H1 (cell line): ENCODE data around the gene DPP10. TPM values are rescaled to one million over a fixed set of nuclear protein-coding genes. Genes with fewer than 3 reads are reported as not detected.

ENCODE experiments used
- CTCF ChIA-PET: fragments of 300-600 bp; sonication (Branson Sonifier 250); formaldehyde crosslinking; loops from one replicate; lab custom pipeline; 2021; ENCODE audit not compliant: partially characterized antibody; lab: Charles Lee
- POLR2A ChIA-PET: fragments of 300-600 bp; sonication (Branson Sonifier 250); formaldehyde crosslinking; loops from one replicate; lab custom pipeline; 2021; ENCODE audit warnings: inconsistent platforms; ENCODE audit not compliant: partially characterized antibody; lab: Charles Lee
- DNase-seq, 2 experiments: peaks; one replicate each; pipeline versions ENCODE4 v3.0.0 to v3.0.0-alpha.2; 2010 to 2022; ENCODE audit warnings: low spot score in 2 of 2, low read depth in 1 of 2, mixed read lengths in 1 of 2
- FAIRE-seq: peaks from 2 replicates; lab custom pipeline; 2011; peaks lifted over from hg19 to GRCh38; lab: Jason Lieb, UNC
- H2AFZ ChIP-seq: 2 replicates; pipeline ENCODE4 v1.8.1; 2012; ENCODE audit warnings: low read length, inconsistent platforms
- H2AK5ac ChIP-seq: 2 replicates; pipeline ENCODE4 v1.6.1; 2013; ENCODE audit warnings: low read depth, low read length
- H2BK120ac ChIP-seq: replicated peaks from 2 replicates; pipeline ENCODE3; 2013; ENCODE audit warnings: low read depth, low read length, inconsistent platforms
- H2BK12ac ChIP-seq: 2 replicates; pipeline ENCODE4 v1.6.1; 2013; ENCODE audit warnings: low read depth, low read length
- H2BK15ac ChIP-seq: 2 replicates; pipeline ENCODE4 v1.6.1; 2013; ENCODE audit warnings: low read length
- H2BK20ac ChIP-seq: 2 replicates; pipeline ENCODE4 v1.6.1; 2013; ENCODE audit warnings: low read length
- H2BK5ac ChIP-seq: 2 replicates; pipeline ENCODE4 v1.6.1; 2013; ENCODE audit warnings: low read depth, low read length
- H3K14ac ChIP-seq: 2 replicates; pipeline ENCODE4 v1.6.1; 2013; ENCODE audit warnings: inconsistent platforms; ENCODE audit not compliant: insufficient read length
- H3K18ac ChIP-seq: 2 replicates; pipeline ENCODE4 v1.6.1; 2013; ENCODE audit warnings: low read length; ENCODE audit errors: extremely low read depth
- H3K23ac ChIP-seq: 2 replicates; pipeline ENCODE4 v1.6.1; 2013; ENCODE audit warnings: inconsistent platforms; ENCODE audit not compliant: insufficient read length
- H3K23me2 ChIP-seq: 2 replicates; pipeline ENCODE4 v1.6.1; 2013; ENCODE audit warnings: low read depth, low read length
- H3K27ac ChIP-seq: 2 replicates; pipeline ENCODE4 v1.6.1; 2011; ENCODE audit warnings: low read depth, low read length, inconsistent platforms
- H3K27me3 ChIP-seq, 4 experiments: replicated peaks in 1 of 4; 1 replicate in 1 of 4; 2 replicates in 3 of 4; pipeline versions ENCODE4 v1.6.1 to v1.8.1; 2011 to 2013; ENCODE audit warnings: low read length in 3 of 4, mild to moderate bottlenecking in 3 of 4, inconsistent platforms in 2 of 4, mixed read lengths in 2 of 4, moderate library complexity in 1 of 4; ENCODE audit not compliant: control insufficient read depth in 3 of 4, insufficient read depth in 3 of 4; ENCODE audit errors: extremely low read depth in 1 of 4
- H3K36me3 ChIP-seq, 4 experiments: 2 replicates each; pipeline versions ENCODE4 v1.6.1 to v1.8.1; 2011 to 2013; ENCODE audit warnings: mild to moderate bottlenecking in 4 of 4, low read length in 3 of 4, moderate library complexity in 2 of 4, control low read depth in 1 of 4, inconsistent platforms in 1 of 4; ENCODE audit not compliant: insufficient read depth in 4 of 4, control insufficient read depth in 2 of 4
- H3K4ac ChIP-seq: replicated peaks from 2 replicates; pipeline ENCODE3; 2013; ENCODE audit warnings: low read length, low read depth, mixed read lengths, inconsistent platforms; ENCODE audit not compliant: insufficient read length
- H3K4me1 ChIP-seq, 4 experiments: replicated peaks in 1 of 4; 1 replicate in 1 of 4; 2 replicates in 3 of 4; pipeline versions ENCODE4 v1.6.1 to v1.8.1; 2011 to 2013; ENCODE audit warnings: low read length in 3 of 4, inconsistent platforms in 2 of 4, mixed read lengths in 1 of 4; ENCODE audit not compliant: insufficient read depth in 4 of 4, control insufficient read depth in 3 of 4
- H3K4me2 ChIP-seq, 2 experiments: 2 replicates each; pipeline versions ENCODE4 v1.6.1 to v1.8.1; 2011 to 2013; ENCODE audit warnings: low read depth in 2 of 2, low read length in 2 of 2, control low read depth in 1 of 2, inconsistent platforms in 1 of 2, mild to moderate bottlenecking in 1 of 2; ENCODE audit not compliant: insufficient read depth in 1 of 2
- H3K4me3 ChIP-seq, 4 experiments: fragments of 200-600, 300-600 bp in 1 of 4; sonication (generic), shearing (Covaris generic), sonication (Bioruptor Twin) in 1 of 4; 2 replicates each; pipeline versions ENCODE4 v1.5.1 to v1.8.1; 2011 to 2016; ENCODE audit warnings: low read length in 4 of 4, low read depth in 3 of 4, control low read depth in 2 of 4, inconsistent platforms in 2 of 4, mild to moderate bottlenecking in 2 of 4, mixed read lengths in 1 of 4, moderate library complexity in 1 of 4; ENCODE audit not compliant: insufficient read depth in 2 of 4; ENCODE audit errors: extremely low read depth in 1 of 4
- H3K56ac ChIP-seq: replicated peaks from 2 replicates; pipeline ENCODE3; 2013; ENCODE audit warnings: low read depth, mild to moderate bottlenecking, mixed read lengths, low read length, inconsistent platforms; ENCODE audit not compliant: insufficient read length
- H3K79me1 ChIP-seq: 2 replicates; pipeline ENCODE4 v1.6.1; 2013; ENCODE audit warnings: low read depth, low read length, control low read depth
- H3K79me2 ChIP-seq, 2 experiments: 2 replicates each; pipeline versions ENCODE4 v1.6.1 to v1.8.1; 2012 to 2013; ENCODE audit warnings: low read length in 2 of 2, mild to moderate bottlenecking in 2 of 2, inconsistent platforms in 1 of 2; ENCODE audit not compliant: insufficient read depth in 2 of 2, control insufficient read depth in 1 of 2
- H3K9ac ChIP-seq, 4 experiments: replicated peaks in 1 of 4; 1 replicate in 1 of 4; 2 replicates in 3 of 4; pipeline versions ENCODE4 v1.6.1 to v1.8.1; 2011 to 2013; ENCODE audit warnings: low read depth in 3 of 4, low read length in 3 of 4, control low read depth in 2 of 4, mild to moderate bottlenecking in 2 of 4, moderate library complexity in 2 of 4, inconsistent platforms in 1 of 4; ENCODE audit errors: extremely low read depth in 1 of 4
- H3K9me3 ChIP-seq, 2 experiments: 2 replicates each; pipeline versions ENCODE4 v1.6.1 to v1.8.1; 2012 to 2013; ENCODE audit warnings: mild to moderate bottlenecking in 2 of 2, moderate library complexity in 2 of 2, control low read depth in 1 of 2, inconsistent platforms in 1 of 2, low read depth in 1 of 2, low read length in 1 of 2, mixed read lengths in 1 of 2; ENCODE audit not compliant: insufficient read depth in 2 of 2
- H4K20me1 ChIP-seq, 2 experiments: replicated peaks in 1 of 2; 2 replicates each; pipeline versions ENCODE3 to v1.8.1; 2011 to 2013; ENCODE audit warnings: inconsistent platforms in 2 of 2, low read length in 2 of 2, mild to moderate bottlenecking in 1 of 2; ENCODE audit not compliant: insufficient read depth in 2 of 2, control insufficient read depth in 1 of 2
- H4K5ac ChIP-seq: 2 replicates; pipeline ENCODE4 v1.6.1; 2013; ENCODE audit warnings: low read length, low read depth, mixed read lengths, inconsistent platforms; ENCODE audit not compliant: insufficient read length
- H4K8ac ChIP-seq: 2 replicates; pipeline ENCODE4 v1.8.0; 2013; ENCODE audit warnings: mild to moderate bottlenecking, moderate library complexity, low read length, inconsistent platforms; ENCODE audit not compliant: insufficient read depth; ENCODE audit errors: extremely low read depth
- H4K91ac ChIP-seq: replicated peaks from 2 replicates; pipeline ENCODE3; 2013; ENCODE audit warnings: low read length, mixed read lengths, inconsistent platforms; ENCODE audit not compliant: insufficient read length
- ATF2 ChIP-seq: IDR thresholded peaks from 2 replicates; pipeline ENCODE4 v1.6.1; 2012; ENCODE audit warnings: low read length, inconsistent platforms
- CREB1 ChIP-seq: IDR thresholded peaks from 2 replicates; pipeline ENCODE4 v1.6.1; 2012; ENCODE audit warnings: inconsistent platforms
- CTCF ChIP-seq, 3 experiments: IDR thresholded peaks; 1 replicate in 2 of 3; 2 replicates in 1 of 3; pipeline versions ENCODE4 v1.5.1 to v1.6.1; 2011; ENCODE audit warnings: low read length in 3 of 3, mild to moderate bottlenecking in 3 of 3, inconsistent platforms in 2 of 3, low read depth in 1 of 3, moderate library complexity in 1 of 3; ENCODE audit not compliant: insufficient read depth in 1 of 3; ENCODE audit errors: control extremely low read depth in 1 of 3
- HDAC6 ChIP-seq: IDR thresholded peaks from one replicate; pipeline ENCODE4 v1.7.1; 2012; ENCODE audit warnings: low read depth, mild to moderate bottlenecking, inconsistent platforms, low read length, moderate library complexity
- JUND ChIP-seq: IDR thresholded peaks from 2 replicates; pipeline ENCODE4 v1.6.1; 2011; ENCODE audit warnings: mild to moderate bottlenecking, improper control_type of control experiment, low read length
- KDM4A ChIP-seq: IDR thresholded peaks from one replicate; pipeline ENCODE4 v1.7.1; 2012; ENCODE audit warnings: low read depth, mild to moderate bottlenecking, moderate library complexity, low read length, inconsistent platforms; ENCODE audit not compliant: severe bottlenecking
- RNF2 ChIP-seq: fragments of 200-900, 300-1000 bp; sonication (generic); IDR thresholded peaks from 2 replicates; pipeline ENCODE4 v1.7.1; 2016; ENCODE audit warnings: borderline replicate concordance, low read depth, mild to moderate bottlenecking, antibody characterized with exemption, low read length; ENCODE audit not compliant: poor library complexity, severe bottlenecking; ENCODE audit errors: missing control alignments
- SP4 ChIP-seq: IDR thresholded peaks from 2 replicates; pipeline ENCODE4 v1.6.1; 2012; ENCODE audit warnings: low read length, inconsistent platforms
- TAF1 ChIP-seq: IDR thresholded peaks from 2 replicates; pipeline ENCODE4 v1.6.1; 2011; ENCODE audit warnings: mild to moderate bottlenecking, low read depth, low read length
- TBP ChIP-seq: IDR thresholded peaks from 2 replicates; pipeline ENCODE4 v1.6.1; 2011; ENCODE audit warnings: low read depth, low read length, improper control_type of control experiment
- WGBS, 2 experiments: shearing (Covaris generic) in 1 of 2; methylation state at CpG; one replicate each; pipeline versions ENCODE4 v1.1.6 to v1.1.7; 2013 to 2015; ENCODE audit warnings: low lambda C conversion rate in 2 of 2, mixed read lengths in 2 of 2, inconsistent platforms in 1 of 2, low coverage in 1 of 2, missing lambda C conversion rate in 1 of 2; ENCODE audit not compliant: insufficient replicate concordance in 2 of 2, insufficient coverage in 1 of 2, insufficient read length in 1 of 2; ENCODE audit errors: extremely low coverage in 1 of 2, missing lambda C conversion rate in 1 of 2; 5-methylcytosine and 5-hydroxymethylcytosine counted together
- polyA plus RNA-seq, 7 experiments: library from polyadenylated mRNA; depleted of rRNA in 3 of 7; stranded (reverse) in 5 of 7; unstranded in 2 of 7; fragments of >200 nt in 5 of 7; fragments of 200-250 nt in 2 of 7; gene quantifications; 1 replicate in 5 of 7; 2 replicates in 1 of 7; 4 replicates in 1 of 7; pipeline versions ENCODE4 v1.2.1 to v1.2.3, GENCODE V29; 2011 to 2013; ENCODE audit warnings: missing spikeins in 2 of 7, mixed read lengths in 2 of 7
- total RNA-seq: library from RNA; stranded (reverse); fragmentation: NEBNext Ultra II Directional; extraction: Animal tissue kit (Norgen Biotek cat#: 25700); gene quantifications from 2 replicates; pipeline ENCODE4 v1.2.1, GENCODE V29; 2021

The DPP10 gene
- total and polyA plus RNA-seq, 2 of the 8 experiments (the other 6 are each of a cell fraction or from before 2014, with no cell fraction given), result 3.3 to 7.2 TPM

- CTCF ChIA-PET, result interaction anchor here (0.6 to 1.2 kb wide), 6 partner anchors 14 to 1500 kb away, joined by 3 to 4 read pairs (median 3); no protein-coding TSS in a partner anchor
- WGBS, 2 experiments, result 89% methylated on average over 5 of the region's 5 CpGs; no CpG with 5 or more reads in 1 of the 2 experiments
- no peak for FAIRE-seq
- TF ChIP-seq CTCF (IDR thresholded peaks at IDR 0.05; ENCODE audit: control extremely low read depth in 1 of 3, insufficient read depth in 1 of 3, low read depth in 1 of 3, low read length in 3 of 3) (no peak), KDM4A (no peak), CREB1 (no peak), RNF2 (no peak), TBP (no peak), ATF2 (no peak), TAF1 (no peak), SP4 (no peak), JUND (no peak), HDAC6 (no peak)
These were observed 75.1 kb downstream of the DPP10 start for GRCh38 chr2:114517580-114517979.

More at GRCh38 chr2:114517580-114517979, 75.1 kb downstream of the DPP10 start:
- Histone ChIP-seq H3K56ac (no peak overlapping the region), H4K91ac (no peak overlapping the region), H2BK20ac (no peak overlapping the region), H4K8ac (no peak overlapping the region), H3K79me1 (no peaks in the 10 kb centered on the region), H4K20me1 (no peaks in the 10 kb centered on the region), H3K27me3 (no peaks in the 10 kb centered on the region), H3K4me2 (no peak overlapping the region), H3K14ac (no peak overlapping the region), H3K4ac (no peak overlapping the region), H3K23me2 (no peaks in the 10 kb centered on the region; the same call in 1 of the 2 replicates), H3K9me3 (peaks cover 2 to 3% of the 10 kb centered on the region in 2 experiments; a peak in 2 of 4 replicates), H3K4me3 (no peak overlapping the region), H4K5ac (no peak overlapping the region), H3K23ac (no peak overlapping the region), H3K79me2 (no peaks in the 10 kb centered on the region), H2BK5ac (no peak overlapping the region), H2BK120ac (no peak overlapping the region), H3K18ac (no peak overlapping the region), H3K9ac (no peak overlapping the region), H2AK5ac (no peak overlapping the region), H2AFZ (no peak overlapping the region), H2BK15ac (no peak overlapping the region), H3K27ac (no peak overlapping the region), H3K4me1 (peaks cover 0 to 3% (median 2%) of the 10 kb centered on the region in 4 experiments; a peak in 2 of 7 replicates), H3K36me3 (no peaks in the 10 kb centered on the region), H2BK12ac (no peak overlapping the region)
- POLR2A ChIA-PET, result no interaction called here
- no peak for DNase-seq
